K562 (cell line): Measurements from ENCODE around the gene NPAS1. TPM values are rescaled to one million over a fixed set of nuclear protein-coding genes. Genes with fewer than 3 reads are reported as not detected.

Experiments
- ATAC-seq: fragments of 200-7000 bp; cut with Tn5 transposase; 3 replicates; pipeline ENCODE4 v1.9.1; 2020; ENCODE audit warnings: moderate library complexity
- BruUV-seq: library from RNA; stranded (reverse); fragments of 400-500 nt; replicated peaks from 2 replicates; lab custom pipeline; 2021; lab: Mats Ljungman, UMichigan
- CTCF ChIA-PET: fragments of 300-600 bp; formaldehyde crosslinking; extraction: SDS; loops from one replicate; lab custom pipeline; 2021; ENCODE audit warnings: low intra/inter-chr PET ratio; lab: Yijun Ruan, JAX
- POLR2A ChIA-PET: fragments of 300-600, 350-650 bp; sonication (Branson Sonifier 250); formaldehyde crosslinking; extraction: SDS; loops from one replicate; lab custom pipeline; 2021; ENCODE audit warnings: antibody characterized with exemption, inconsistent platforms; lab: Yijun Ruan, JAX
- DNase-seq, 4 experiments: peaks; one replicate each; pipeline versions ENCODE4 v3.0.0 to v3.0.0-alpha.2; 2011 to 2018; ENCODE audit warnings: low spot score in 3 of 4, mixed read lengths in 3 of 4; ENCODE audit errors: extremely low read depth in 1 of 4
- FAIRE-seq: peaks from 2 replicates; lab custom pipeline; 2011; peaks lifted over from hg19 to GRCh38; lab: Jason Lieb, UNC
- H2AFZ ChIP-seq: 2 replicates; pipeline ENCODE4 v1.6.0; 2011; ENCODE audit warnings: low read depth, low read length, control low read depth, inconsistent platforms
- H3K27ac ChIP-seq: fragments of 200-600 bp; 3 replicates; pipeline ENCODE4 v1.8.0; 2011; ENCODE audit warnings: low read depth, mild to moderate bottlenecking, control low read depth, inconsistent platforms, low read length, moderate library complexity, mixed read lengths; ENCODE audit errors: extremely low read depth
- H3K27me3 ChIP-seq, 2 experiments: fragments of 300-600 bp in 1 of 2; 2 replicates in 1 of 2; 3 replicates in 1 of 2; pipeline versions ENCODE4 v1.6.0 to v1.8.0; 2011; ENCODE audit warnings: inconsistent platforms in 2 of 2, low read length in 2 of 2, mild to moderate bottlenecking in 1 of 2, mixed read lengths in 1 of 2, moderate library complexity in 1 of 2; ENCODE audit not compliant: control insufficient read depth in 2 of 2, insufficient read depth in 2 of 2
- H3K36me3 ChIP-seq: fragments of 300-600 bp; 3 replicates; pipeline ENCODE4 v1.8.0; 2011; ENCODE audit warnings: mild to moderate bottlenecking, low read length, inconsistent platforms; ENCODE audit not compliant: control insufficient read depth, insufficient read depth
- H3K4me1 ChIP-seq, 2 experiments: fragments of 200-600 bp in 1 of 2; replicated peaks in 1 of 2; 2 replicates in 1 of 2; 3 replicates in 1 of 2; pipeline versions ENCODE4 v1.5.1 to v1.8.0; 2011; ENCODE audit warnings: inconsistent platforms in 2 of 2, low read length in 2 of 2, mild to moderate bottlenecking in 1 of 2, mixed read lengths in 1 of 2, moderate library complexity in 1 of 2; ENCODE audit not compliant: control insufficient read depth in 2 of 2, insufficient read depth in 2 of 2
- H3K4me2 ChIP-seq: 2 replicates; pipeline ENCODE4 v1.6.1; 2011; ENCODE audit warnings: low read length, control low read depth, inconsistent platforms, mixed read lengths; ENCODE audit not compliant: insufficient read depth
- H3K4me3 ChIP-seq: fragments of 200-600 bp; sonication (generic), shearing (Covaris generic); 2 replicates; pipeline ENCODE4 v1.5.1; 2016; ENCODE audit warnings: control low read depth, inconsistent platforms
- H3K79me2 ChIP-seq: fragments of 200-600 bp; 3 replicates; pipeline ENCODE4 v1.8.0; 2011; ENCODE audit warnings: low read length, inconsistent platforms; ENCODE audit not compliant: control insufficient read depth, insufficient read depth
- H3K9ac ChIP-seq, 2 experiments: 2 replicates each; pipeline versions ENCODE4 v1.6.0 to v1.6.1; 2011; ENCODE audit warnings: low read depth in 2 of 2, low read length in 2 of 2, control low read depth in 1 of 2, inconsistent platforms in 1 of 2, mild to moderate bottlenecking in 1 of 2, mixed read lengths in 1 of 2; ENCODE audit not compliant: insufficient read depth in 1 of 2
- H3K9me1 ChIP-seq: one replicate; pipeline ENCODE4 v1.6.0; 2011; ENCODE audit warnings: inconsistent platforms, mild to moderate bottlenecking, low read length, moderate library complexity; ENCODE audit not compliant: control insufficient read depth, insufficient read depth
- H3K9me3 ChIP-seq: replicated peaks from 2 replicates; pipeline ENCODE4 v1.5.1; 2011; ENCODE audit warnings: low read depth, low read length, inconsistent platforms; ENCODE audit not compliant: control insufficient read depth, insufficient read depth
- H4K20me1 ChIP-seq: replicated peaks from 2 replicates; pipeline ENCODE4 v1.6.1; 2011; ENCODE audit warnings: low read length, inconsistent platforms, mixed read lengths; ENCODE audit not compliant: control insufficient read depth, insufficient read depth
- ARID1B ChIP-seq: fragments of 450-650 bp; IDR thresholded peaks from 2 replicates; pipeline ENCODE4 v1.6.1; 2016; ENCODE audit warnings: antibody characterized with exemption, mild to moderate bottlenecking, inconsistent platforms
- BCL6 ChIP-seq: fragments of 250-450 bp; sonication (Bioruptor Pico); IDR thresholded peaks from 2 replicates; pipeline ENCODE4 v1.4.0; 2020
- POLR2G ChIP-seq: fragments of 200-400 bp; formaldehyde crosslinking; IDR thresholded peaks from 2 replicates; pipeline ENCODE4 v1.6.1; 2017; ENCODE audit warnings: low read depth, mild to moderate bottlenecking, antibody characterized with exemption, low read length, moderate library complexity
- PRPF4 ChIP-seq: fragments of 200-400 bp; formaldehyde crosslinking; IDR thresholded peaks from one replicate; pipeline ENCODE4 v1.6.1; 2017; ENCODE audit warnings: low read length, low read depth, mild to moderate bottlenecking; ENCODE audit not compliant: insufficient read depth, poor library complexity, severe bottlenecking
- PTTG1 ChIP-seq: fragments of 450-650 bp; IDR thresholded peaks from 2 replicates; pipeline ENCODE4 v1.6.1; 2016; ENCODE audit warnings: low read depth, mild to moderate bottlenecking, missing genetic modification characterization, missing compliant biosample characterization
- RBM22 ChIP-seq: fragments of 200-400 bp; formaldehyde crosslinking; IDR thresholded peaks from 2 replicates; pipeline ENCODE4 v1.6.1; 2018; ENCODE audit warnings: low read length, low read depth; ENCODE audit not compliant: poor library complexity, severe bottlenecking
- RBM25 ChIP-seq: fragments of 200-400 bp; formaldehyde crosslinking; IDR thresholded peaks from 2 replicates; pipeline ENCODE4 v1.6.1; 2018; ENCODE audit warnings: low read length, low read depth, moderate library complexity; ENCODE audit not compliant: severe bottlenecking
- SRSF3 ChIP-seq: fragments of 200-400 bp; formaldehyde crosslinking; IDR thresholded peaks from 2 replicates; pipeline ENCODE4 v1.6.1; 2016; ENCODE audit warnings: mild to moderate bottlenecking, low read length, moderate library complexity; ENCODE audit not compliant: insufficient read depth
- ZNF274 ChIP-seq: IDR thresholded peaks from 2 replicates; pipeline ENCODE4 v1.6.1; 2011; ENCODE audit warnings: low read depth, mild to moderate bottlenecking, low read length, moderate library complexity, borderline replicate concordance
- WGBS: fragments of 100-300 bp; shearing (Covaris generic); methylation state at CpG from one replicate; pipeline ENCODE4 v1.1.6; 2016; ENCODE audit warnings: low coverage, mixed read lengths; ENCODE audit not compliant: insufficient coverage; ENCODE audit errors: missing lambda C conversion rate; 5-methylcytosine and 5-hydroxymethylcytosine counted together
- in situ Hi-C: fragments of 300-500 bp; cut with MboI; formaldehyde crosslinking; loops from 4 replicates; pipeline ENCODE4 v1.15.0; 2018; ENCODE audit warnings: inconsistent platforms, mixed read lengths
- intact Hi-C: fragments of 100-400 bp; cut with micrococcal nuclease; formaldehyde crosslinking; loops from 2 replicates; pipeline ENCODE4 v1.14.2; 2022
- polyA plus RNA-seq, 8 experiments: library from polyadenylated mRNA; depleted of rRNA in 4 of 8; stranded (reverse) in 5 of 8; unstranded in 3 of 8; fragments of >200 nt; fragmentation: Nextera tagmentation in 2 of 8; fragmentation: Illumina TruSeq in 1 of 8; extraction: Ambion mirVana in 2 of 8; extraction: Trizol in 1 of 8; gene quantifications; 2 replicates each; pipeline versions ENCODE4 v1.2.1 to v1.2.3, GENCODE V29; 2011 to 2014; ENCODE audit warnings: inconsistent platforms in 1 of 8, missing spikeins in 1 of 8
- total RNA-seq, 7 experiments: library from RNA; depleted of rRNA in 6 of 7; stranded (reverse); fragments of >200 nt in 6 of 7; fragmentation: Illumina TruSeq in 2 of 7; extraction: Trizol in 2 of 7; gene quantifications; 2 replicates each; pipeline versions ENCODE4 v1.2.1 to v1.2.3, GENCODE V29; 2011 to 2021; ENCODE audit warnings: low replicate concordance in 1 of 7
- TF ChIP-seq, protein P1 (sequence below): sonication (generic); formaldehyde crosslinking; IDR thresholded peaks from 2 replicates; pipeline ENCODE4 v1.8.0; 2022; ENCODE audit warnings: mild to moderate bottlenecking, missing genetic modification reagents, borderline replicate concordance

Gene NPAS1
- total and polyA plus RNA-seq, 9 of the 15 experiments (the other 6 are each of a cell fraction or from before 2014, with no cell fraction given) = 0.58 to 5.3 (median 2.0) TPM; not detected in 2

DNA sequence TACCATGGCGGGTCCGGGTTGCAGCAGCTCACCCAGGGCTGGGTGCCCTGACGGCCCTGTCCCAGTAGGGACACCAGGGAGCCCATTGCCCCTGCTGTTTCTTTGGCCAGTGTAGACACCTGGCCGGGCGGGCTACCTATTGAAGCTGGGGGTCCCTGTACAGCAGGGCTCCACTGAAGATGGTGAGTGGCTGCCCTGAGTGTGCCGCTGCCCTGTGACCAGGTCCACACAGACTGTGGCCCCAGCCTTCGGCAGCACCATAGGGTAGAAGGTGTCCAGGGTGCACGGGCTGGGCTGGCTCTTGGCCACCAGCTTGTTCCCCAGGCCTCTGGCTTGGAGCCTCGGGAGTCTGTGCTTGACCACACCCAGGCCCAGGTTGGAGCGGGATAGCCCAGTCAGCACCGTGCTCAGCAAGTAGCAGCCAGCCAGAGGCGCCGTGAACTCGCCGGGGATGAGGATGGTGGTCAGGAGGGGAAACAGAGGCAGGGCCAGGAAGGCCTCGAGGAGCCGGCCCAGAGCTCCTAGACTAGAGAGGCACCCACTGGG is 25.4 kb upstream of the NPAS1 start:
- H3K9me1 ChIP-seq = no peaks in the 10 kb centered on the region
- no peak overlapping the region for H3K27ac ChIP-seq
- no peak for ATAC-seq
- WGBS = 94% methylated on average over 17 of the region's 17 CpGs
- TF ChIP-seq RBM22 (peak; percentile 78), POLR2G (peak; percentile 38), BCL6 (CRISPR knock-in tag) (no peak)
- H4K20me1 ChIP-seq = 0 out of 2 replicates have a peak, but pooled peaks cover 2% of the 10 kb centered on the region
- H3K4me1 ChIP-seq = peaks cover 8 to 21% of the 10 kb centered on the region in 2 experiments; a peak in 4 of 5 replicates
- no peak for FAIRE-seq
- in situ Hi-C loops (loop anchor here (5.0 to 10.0 kb wide), 2 partner anchors 142 to 239 kb away; partner anchors contain the start of gene AP2S1), intact Hi-C loops (no loop called here)
- H3K9me3 ChIP-seq = no peaks in the 10 kb centered on the region
- H3K4me2 ChIP-seq = no peak overlapping the region
- no peak overlapping the region for H2AFZ ChIP-seq
- POLR2A ChIA-PET = interaction anchor here (0.5 kb wide), 1 partner anchor 230 kb away, joined by 3 read pairs; no protein-coding TSS in a partner anchor
- H3K79me2 ChIP-seq = no peaks in the 10 kb centered on the region; the same call in 2 of the 3 replicates
- peak overlapping the region in 1 of 2 experiments; percentile 75; a peak in 2 of 4 replicates for H3K9ac ChIP-seq
- H3K27me3 ChIP-seq = no peaks in the 10 kb centered on the region
- CTCF ChIA-PET = no interaction called here
- H3K36me3 ChIP-seq = peaks cover 59% of the 10 kb centered on the region; the same call in 2 of the 3 replicates
- H3K4me3 ChIP-seq = no peak overlapping the region
- no TSS peak for BruUV-seq
- DNase-seq = no peak

DNA sequence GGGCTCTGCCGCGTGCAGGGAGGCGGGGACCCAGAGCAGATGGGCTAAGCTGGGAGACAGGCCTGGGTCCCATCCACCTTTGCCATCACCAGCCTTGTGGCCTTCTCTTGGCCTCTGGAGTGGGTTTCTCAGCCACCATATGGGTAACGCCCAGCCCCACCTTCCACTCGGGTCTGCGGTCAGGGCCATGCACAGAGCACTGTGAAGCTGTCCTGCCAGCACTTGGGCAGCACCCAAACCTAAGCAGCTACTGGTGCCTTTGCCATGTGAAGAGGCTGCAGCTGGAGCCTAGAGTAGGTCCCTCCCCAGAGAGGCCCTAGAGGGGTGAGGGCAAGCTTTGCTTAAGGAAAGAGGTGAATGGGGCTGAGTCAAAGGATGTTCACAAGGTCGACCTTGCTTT is 24.1 kb upstream of the NPAS1 start:
- intact Hi-C loops = no loop called here
- WGBS = 76% methylated on average over 7 of the region's 7 CpGs
- Histone ChIP-seq H3K9ac (peak overlapping the region in 1 of 2 experiments; percentile 57; a peak in 1 of 4 replicates), H3K4me2 (no peak overlapping the region), H4K20me1 (no peaks in the 10 kb centered on the region), H3K36me3 (peaks cover 59% of the 10 kb centered on the region; the same call in 2 of the 3 replicates), H3K9me3 (no peaks in the 10 kb centered on the region), H3K9me1 (no peaks in the 10 kb centered on the region), H3K27ac (no peak overlapping the region), H3K4me1 (peaks cover 8 to 21% of the 10 kb centered on the region in 2 experiments; a peak in 4 of 5 replicates), H3K27me3 (no peaks in the 10 kb centered on the region), H2AFZ (no peak overlapping the region), H3K79me2 (no peaks in the 10 kb centered on the region; the same call in 2 of the 3 replicates), H3K4me3 (no peak overlapping the region)
- FAIRE-seq = no peak
- no peak for ATAC-seq
- TF ChIP-seq PRPF4 (no peak), ZNF274 (no peak), SRSF3 (no peak), RBM22 (peak; percentile 34), RBM25 (no peak), PTTG1 (no peak), POLR2G (peak; percentile 24; the same call in 1 of the 2 replicates), ARID1B (no peak)
- TF ChIP-seq, protein P1, sequence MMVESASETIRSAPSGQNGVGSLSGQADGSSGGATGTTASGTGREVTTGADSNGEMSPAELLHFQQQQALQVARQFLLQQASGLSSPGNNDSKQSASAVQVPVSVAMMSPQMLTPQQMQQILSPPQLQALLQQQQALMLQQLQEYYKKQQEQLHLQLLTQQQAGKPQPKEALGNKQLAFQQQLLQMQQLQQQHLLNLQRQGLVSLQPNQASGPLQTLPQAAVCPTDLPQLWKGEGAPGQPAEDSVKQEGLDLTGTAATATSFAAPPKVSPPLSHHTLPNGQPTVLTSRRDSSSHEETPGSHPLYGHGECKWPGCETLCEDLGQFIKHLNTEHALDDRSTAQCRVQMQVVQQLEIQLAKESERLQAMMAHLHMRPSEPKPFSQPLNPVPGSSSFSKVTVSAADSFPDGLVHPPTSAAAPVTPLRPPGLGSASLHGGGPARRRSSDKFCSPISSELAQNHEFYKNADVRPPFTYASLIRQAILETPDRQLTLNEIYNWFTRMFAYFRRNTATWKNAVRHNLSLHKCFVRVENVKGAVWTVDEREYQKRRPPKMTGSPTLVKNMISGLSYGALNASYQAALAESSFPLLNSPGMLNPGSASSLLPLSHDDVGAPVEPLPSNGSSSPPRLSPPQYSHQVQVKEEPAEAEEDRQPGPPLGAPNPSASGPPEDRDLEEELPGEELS (CRISPR knock-in tag) = no peak
- no peak for DNase-seq
- ChIA-PET CTCF (no interaction called here), POLR2A (no interaction called here)
- in situ Hi-C loops = loop anchor here (10.0 kb wide), 1 partner anchor 241 kb away; no protein-coding TSS in a partner anchor
- BruUV-seq = no TSS peak
